T-helper 2 cell treated with Interferon-gamma antibody and Interleukin-4, amounts not matched to agents 5 μg/mL and 100 μg/mL, for 36 hours (primary cell): Measurements from ENCODE around the gene VPS50.
"Not testable (repeated sequence)": the region's sequence is repeated elsewhere in the genome, so short reads cannot be mapped to it uniquely, and the experiment has no call there.

Experiments
- DNase-seq: peaks from one replicate; pipeline ENCODE4 v3.0.0; 2021; ENCODE audit warnings: low spot score
- H3K27ac Mint-ChIP-seq: one replicate; pipeline ENCODE4 v1.8.0; 2021; ENCODE audit warnings: mild to moderate bottlenecking, mixed read lengths
- H3K27me3 Mint-ChIP-seq: one replicate; pipeline ENCODE4 v1.8.0; 2021; ENCODE audit warnings: low read depth, mixed read lengths
- H3K36me3 Mint-ChIP-seq: one replicate; pipeline ENCODE4 v1.8.0; 2021; ENCODE audit warnings: low read depth, mixed read lengths
- H3K4me1 Mint-ChIP-seq: one replicate; pipeline ENCODE4 v1.8.0; 2021; ENCODE audit warnings: low read depth, mixed read lengths
- H3K4me3 Mint-ChIP-seq: one replicate; pipeline ENCODE4 v1.8.0; 2022; ENCODE audit warnings: mild to moderate bottlenecking, moderate library complexity, mixed read lengths
- H3K9me3 Mint-ChIP-seq: one replicate; pipeline ENCODE4 v1.8.0; 2021; ENCODE audit warnings: mixed read lengths

The VPS50 gene

GRCh38 chr7:93370937-93371336 is 138.8 kb downstream of the VPS50 start:
- H3K36me3 Mint-ChIP-seq, H3K4me3 Mint-ChIP-seq, DNase-seq, H3K4me1 Mint-ChIP-seq, H3K27ac Mint-ChIP-seq, H3K27me3 Mint-ChIP-seq, H3K9me3 Mint-ChIP-seq: not testable (repeated sequence)

DNA sequence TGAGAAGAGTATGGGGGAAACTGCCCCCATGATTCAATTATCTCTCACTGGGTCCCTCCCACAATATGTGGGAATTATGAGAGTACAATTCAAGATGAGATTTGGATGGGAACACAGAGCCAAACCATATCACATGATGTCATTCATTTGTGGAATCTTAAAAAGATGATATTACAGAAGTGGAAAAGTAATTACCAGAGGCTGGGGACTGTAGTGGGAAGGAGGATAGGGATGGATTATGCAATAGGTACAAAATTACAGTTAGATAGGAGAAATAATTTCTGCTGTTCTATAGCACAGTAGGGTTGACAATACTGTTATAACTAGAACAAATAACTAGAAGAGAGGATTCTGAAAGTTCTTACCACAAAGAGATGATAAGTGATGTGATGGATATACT is 141.4 kb downstream of the VPS50 start:
- DNase-seq = no peak
- no peaks in the 10 kb centered on the region for H3K4me1 Mint-ChIP-seq
- no peak overlapping the region for H3K27ac Mint-ChIP-seq
- H3K27me3 Mint-ChIP-seq = peaks cover 10% of the 10 kb centered on the region
- H3K4me3 Mint-ChIP-seq = no peak overlapping the region
- H3K9me3 Mint-ChIP-seq = no peaks in the 10 kb centered on the region
- H3K36me3 Mint-ChIP-seq = no peaks in the 10 kb centered on the region

DNA sequence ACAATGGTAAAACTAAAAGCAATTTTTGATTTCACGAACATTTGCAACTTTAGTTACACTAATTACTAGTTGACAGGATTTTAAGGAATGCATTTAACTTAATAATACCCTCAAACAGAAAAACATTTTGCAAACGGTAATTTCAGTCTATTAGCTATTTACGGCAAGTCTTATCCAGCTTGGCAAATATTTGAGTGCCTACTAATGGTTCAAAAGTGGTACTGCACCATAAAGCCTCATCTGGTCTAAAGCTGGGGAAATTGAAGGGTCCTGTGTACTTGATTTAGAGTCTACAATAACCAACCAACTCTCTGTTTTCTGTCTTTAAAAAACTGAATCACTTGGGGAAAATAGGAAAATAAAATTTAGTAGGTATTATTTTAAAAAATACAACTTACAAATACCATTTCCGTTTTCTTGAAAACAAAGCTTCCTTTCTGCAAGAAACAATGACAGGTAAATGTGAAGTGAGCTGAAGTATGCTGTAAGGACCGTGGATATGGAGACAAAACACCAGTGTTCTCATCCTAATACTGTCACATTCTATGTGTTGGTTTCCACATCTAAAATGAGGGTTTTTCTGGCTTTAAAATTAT is 142.3 kb downstream of the VPS50 start:
- H3K4me1 Mint-ChIP-seq = no peaks in the 10 kb centered on the region
- no peaks in the 10 kb centered on the region for H3K9me3 Mint-ChIP-seq
- peaks cover 10% of the 10 kb centered on the region for H3K27me3 Mint-ChIP-seq
- H3K36me3 Mint-ChIP-seq = no peaks in the 10 kb centered on the region
- no peak for DNase-seq
- H3K27ac Mint-ChIP-seq = no peak overlapping the region
- H3K4me3 Mint-ChIP-seq = no peak overlapping the region

GRCh38 chr7:93375603-93376002 is 143.4 kb downstream of the VPS50 start:
- no peaks in the 10 kb centered on the region for H3K4me1 Mint-ChIP-seq
- H3K4me3 Mint-ChIP-seq = no peak overlapping the region
- H3K27ac Mint-ChIP-seq = no peak overlapping the region
- H3K36me3 Mint-ChIP-seq = no peaks in the 10 kb centered on the region
- no peak for DNase-seq
- H3K9me3 Mint-ChIP-seq = no peaks in the 10 kb centered on the region
- H3K27me3 Mint-ChIP-seq = peaks cover 10% of the 10 kb centered on the region

- Mint-ChIP-seq H3K4me1 (no peaks in the 10 kb centered on the region), H3K36me3 (no peaks in the 10 kb centered on the region), H3K9me3 (no peaks in the 10 kb centered on the region), H3K27ac (no peak overlapping the region), H3K27me3 (peaks cover 10% of the 10 kb centered on the region), H3K4me3 (no peak overlapping the region)
- no peak for DNase-seq
These were observed 146.1 kb downstream of the VPS50 start for GRCh38 chr7:93378131-93378760.

GRCh38 chr7:93382362-93382761 is 150.2 kb downstream of the VPS50 start:
- Mint-ChIP-seq H3K36me3 (no peaks in the 10 kb centered on the region), H3K4me1 (no peaks in the 10 kb centered on the region), H3K9me3 (no peaks in the 10 kb centered on the region), H3K27me3 (peaks cover 5% of the 10 kb centered on the region), H3K4me3 (no peak overlapping the region), H3K27ac (no peak overlapping the region)
- no peak for DNase-seq

GRCh38 chr7:93390660-93391059 is 158.5 kb downstream of the VPS50 start:
- Mint-ChIP-seq H3K4me3 (no peak overlapping the region), H3K4me1 (peaks cover 2% of the 10 kb centered on the region), H3K36me3 (no peaks in the 10 kb centered on the region), H3K9me3 (no peaks in the 10 kb centered on the region), H3K27me3 (peaks cover 5% of the 10 kb centered on the region), H3K27ac (no peak overlapping the region)
- DNase-seq = no peak

DNA sequence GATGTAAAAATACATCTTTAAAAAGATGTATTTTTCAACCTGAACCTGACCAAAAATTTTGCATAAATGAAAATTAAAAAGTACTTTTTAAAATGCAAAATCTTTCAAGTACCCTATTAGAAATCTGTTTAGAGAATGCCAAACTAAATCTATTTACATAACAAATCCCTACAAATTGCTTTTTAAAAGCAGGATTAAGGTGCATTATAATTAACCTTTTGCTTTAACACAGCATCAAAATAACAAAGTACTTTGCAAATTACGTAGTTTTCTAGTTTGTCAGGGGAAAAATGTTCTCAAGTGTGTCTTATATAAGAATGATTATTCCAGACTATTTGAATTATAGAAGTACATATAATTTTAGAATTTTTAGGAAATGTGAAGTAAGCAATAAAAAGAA is 160.8 kb downstream of the VPS50 start:
- H3K9me3 Mint-ChIP-seq = no peaks in the 10 kb centered on the region
- peaks cover 3% of the 10 kb centered on the region for H3K27me3 Mint-ChIP-seq
- peaks cover 2% of the 10 kb centered on the region for H3K4me1 Mint-ChIP-seq
- H3K4me3 Mint-ChIP-seq = no peak overlapping the region
- no peak for DNase-seq
- no peaks in the 10 kb centered on the region for H3K36me3 Mint-ChIP-seq
- H3K27ac Mint-ChIP-seq = no peak overlapping the region

DNA sequence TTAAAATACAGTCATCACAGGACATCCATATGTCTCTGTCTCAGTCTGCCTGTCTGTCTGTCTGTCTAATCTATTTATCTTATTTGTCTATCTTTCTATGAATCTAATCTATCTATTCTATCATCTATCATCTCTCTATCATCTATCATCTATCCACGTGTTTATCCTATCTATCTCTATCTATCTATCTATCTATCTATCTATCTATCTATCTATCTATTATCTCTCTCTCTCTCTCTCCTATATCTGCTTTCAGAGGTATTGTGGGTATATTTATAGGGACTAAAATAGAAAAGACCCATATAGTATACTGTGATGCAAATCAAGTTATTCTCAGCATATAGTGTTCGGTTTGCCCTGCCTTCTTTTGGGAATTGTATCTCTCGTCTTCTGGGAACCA is 167.5 kb downstream of the VPS50 start:
- Mint-ChIP-seq H3K9me3 (no peaks in the 10 kb centered on the region), H3K27ac (no peak overlapping the region), H3K4me3 (no peak overlapping the region)

DNA sequence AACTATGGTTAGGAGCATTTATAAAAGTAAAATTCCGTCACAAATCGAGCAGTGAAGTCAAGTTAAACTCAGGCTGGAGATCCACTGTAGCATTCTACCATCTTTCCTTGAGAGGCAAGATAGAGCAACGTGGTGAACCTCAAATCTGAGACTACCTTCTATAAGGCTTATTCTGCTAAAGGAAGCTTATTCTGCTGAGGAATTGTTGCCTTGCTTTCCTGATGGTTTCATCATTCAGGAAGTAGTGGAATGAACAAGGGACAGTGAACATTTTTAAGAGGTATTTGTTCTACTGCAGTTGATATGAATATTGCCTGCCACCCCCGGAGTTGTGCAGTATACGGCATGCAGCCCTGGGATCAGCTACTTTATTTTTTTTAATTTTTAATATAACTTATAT is 170.8 kb downstream of the VPS50 start:
- Mint-ChIP-seq H3K4me3 (no peak overlapping the region), H3K27me3 (no peaks in the 10 kb centered on the region), H3K4me1 (no peaks in the 10 kb centered on the region), H3K27ac (no peak overlapping the region), H3K36me3 (no peaks in the 10 kb centered on the region), H3K9me3 (no peaks in the 10 kb centered on the region)
- DNase-seq = no peak

More for the DNA sequence above, 167.5 kb downstream of the VPS50 start:
- Mint-ChIP-seq H3K36me3 (no peaks in the 10 kb centered on the region), H3K27me3 (no peaks in the 10 kb centered on the region), H3K4me1 (no peaks in the 10 kb centered on the region)
- no peak for DNase-seq

DNA sequence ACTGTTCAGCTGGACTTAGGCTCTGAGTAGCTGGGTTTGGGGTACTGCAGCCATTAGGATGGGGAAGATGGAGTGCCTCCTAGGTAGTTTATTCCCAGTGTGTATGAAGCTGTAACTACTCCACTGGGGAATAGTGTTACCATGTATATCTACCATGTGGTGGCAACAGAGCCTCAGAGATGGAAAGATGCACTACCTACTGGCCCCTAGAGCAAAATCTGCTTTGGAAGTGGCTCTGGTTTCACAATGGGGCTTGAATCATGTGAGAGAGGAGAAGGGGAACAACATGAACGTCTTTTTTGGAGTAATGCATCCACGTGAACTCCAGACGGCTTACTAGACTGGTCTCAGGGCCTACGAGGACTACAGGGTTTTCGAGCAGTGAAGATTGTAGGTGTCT is 175.1 kb downstream of the VPS50 start:
- H3K36me3 Mint-ChIP-seq = no peaks in the 10 kb centered on the region
- no peak overlapping the region for H3K27ac Mint-ChIP-seq
- H3K4me1 Mint-ChIP-seq = no peaks in the 10 kb centered on the region
- H3K4me3 Mint-ChIP-seq = no peak overlapping the region
- DNase-seq = no peak
- no peaks in the 10 kb centered on the region for H3K9me3 Mint-ChIP-seq
- H3K27me3 Mint-ChIP-seq = no peaks in the 10 kb centered on the region

DNA sequence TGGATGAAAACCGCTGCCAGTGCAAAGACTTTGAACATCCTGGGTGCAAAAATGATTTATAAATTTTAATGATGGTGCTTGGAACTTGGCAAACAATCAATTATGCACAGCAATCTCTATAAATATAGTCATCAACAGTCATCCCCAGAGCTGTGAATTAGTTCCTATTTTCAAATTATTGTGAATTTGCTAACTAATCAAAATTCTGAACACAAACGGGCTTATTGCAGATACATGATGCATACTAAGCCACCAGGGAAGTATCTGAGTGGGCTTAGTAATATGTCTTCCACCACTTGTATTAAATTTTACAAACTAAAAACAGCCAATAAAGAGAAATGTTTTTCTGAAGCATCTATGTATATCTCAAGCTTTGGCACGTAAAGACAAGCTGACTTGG is 177.2 kb downstream of the VPS50 start:
- Mint-ChIP-seq H3K9me3 (no peaks in the 10 kb centered on the region), H3K27ac (no peak overlapping the region), H3K27me3 (no peaks in the 10 kb centered on the region), H3K36me3 (no peaks in the 10 kb centered on the region), H3K4me3 (no peak overlapping the region), H3K4me1 (no peaks in the 10 kb centered on the region)
- DNase-seq = no peak
